Stimulated activated CD4-positive, alpha-beta T cell treated with anti-CD3 and anti-CD28 coated beads, Interleukin-1b, Interleukin-23, amount 100 ng/mL, for 1 hour (primary cell): ENCODE measurements around the gene OLFM1.
"Not testable (repeated sequence)": the region's sequence is repeated elsewhere in the genome, so short reads cannot be mapped to it uniquely, and the experiment has no call there.

Source experiments
- DNase-seq, 2 donors: peaks; one replicate each; pipeline ENCODE4 v3.0.0-alpha.2; 2020; ENCODE audit warnings: low read depth in 2 of 2

OLFM1 gene

GRCh38 chr9:135152614-135153334 lies 65.3 kb downstream of the OLFM1 start:
- DNase-seq = no peak

GRCh38 chr9:135154050-135154615 lies 66.7 kb downstream of the OLFM1 start:
- DNase-seq = no peak

- DNase-seq = no peak
These were observed 67.9 kb downstream of the OLFM1 start for GRCh38 chr9:135155396-135155795.

- no peak for DNase-seq
These were observed 69.3 kb downstream of the OLFM1 start for GRCh38 chr9:135156525-135157510.

- no peak for DNase-seq
These were observed 70.5 kb downstream of the OLFM1 start for GRCh38 chr9:135157856-135158563.

GRCh38 chr9:135158564-135158937 lies 71.1 kb downstream of the OLFM1 start:
- no peak for DNase-seq

- DNase-seq = no peak
These were observed 72.3 kb downstream of the OLFM1 start for GRCh38 chr9:135159801-135160200.

- DNase-seq = no peak
These were observed 73.4 kb downstream of the OLFM1 start for GRCh38 chr9:135160862-135161261.

- DNase-seq = not testable (repeated sequence)
These were observed 75.1 kb downstream of the OLFM1 start for GRCh38 chr9:135162599-135162998.

GRCh38 chr9:135163023-135163780 lies 75.7 kb downstream of the OLFM1 start:
- no peak for DNase-seq

- DNase-seq = no peak
These were observed 76.6 kb downstream of the OLFM1 start for GRCh38 chr9:135164036-135164435.

GRCh38 chr9:135165003-135165711 lies 77.7 kb downstream of the OLFM1 start:
- DNase-seq = no peak

GRCh38 chr9:135165756-135166519 lies 78.5 kb downstream of the OLFM1 start:
- DNase-seq = no peak

- no peak for DNase-seq
These were observed 79.1 kb downstream of the OLFM1 start for GRCh38 chr9:135166565-135166964.

GRCh38 chr9:135167356-135167755 lies 79.9 kb downstream of the OLFM1 start:
- DNase-seq = no peak

- no peak for DNase-seq
These were observed 80.6 kb downstream of the OLFM1 start for GRCh38 chr9:135167849-135168655.

GRCh38 chr9:135169709-135170226 lies 82.3 kb downstream of the OLFM1 start:
- DNase-seq = no peak

GRCh38 chr9:135170535-135170934 lies 83.1 kb downstream of the OLFM1 start:
- no peak for DNase-seq
